CD4-positive, alpha-beta T cell (primary cell): ENCODE results near the gene SLC22A31. TPM values are rescaled to one million over a fixed set of nuclear protein-coding genes. Genes with fewer than 3 reads are reported as not detected.

Experiments
- ATAC-seq: fragments of 200-7000 bp; cut with Tn5 transposase; one replicate; pipeline ENCODE4 v1.10.0; 2022; ENCODE audit warnings: mild to moderate bottlenecking; ENCODE audit not compliant: poor library complexity
- CTCF ChIA-PET: fragments of 350-600 bp; sonication (Branson Sonifier 250); formaldehyde crosslinking; loops from one replicate; lab custom pipeline; 2021; ENCODE audit warnings: antibody characterized with exemption, inconsistent platforms; lab: Charles Lee
- POLR2A ChIA-PET: fragments of 350-600 bp; sonication (Branson Sonifier 250); formaldehyde crosslinking; loops from one replicate; lab custom pipeline; 2021; ENCODE audit warnings: antibody characterized with exemption, inconsistent platforms; lab: Charles Lee
- DNase-seq, 14 experiments: peaks; one replicate each; pipeline ENCODE4 v3.0.0-alpha.2; 2013 to 2020; ENCODE audit warnings: mixed read lengths in 2 of 14
- H3K27ac ChIP-seq, 2 donors: one replicate each; pipeline versions ENCODE4 v1.5.1 to v1.7.0; 2013; ENCODE audit warnings: low read length in 2 of 2, low read depth in 1 of 2, mild to moderate bottlenecking in 1 of 2
- H3K27me3 ChIP-seq, 2 experiments: 1 replicate in 1 of 2; 2 replicates in 1 of 2; pipeline versions ENCODE4 v1.6.1 to v1.7.0; 2013; ENCODE audit warnings: low read length in 2 of 2, control low read depth in 1 of 2, mild to moderate bottlenecking in 1 of 2, moderate library complexity in 1 of 2; ENCODE audit not compliant: insufficient read depth in 2 of 2, control insufficient read depth in 1 of 2
- H3K36me3 ChIP-seq: one replicate; pipeline ENCODE4 v1.6.1; 2013; ENCODE audit warnings: low read length, control low read depth; ENCODE audit not compliant: insufficient read depth
- H3K4me1 ChIP-seq: one replicate; pipeline ENCODE4 v1.6.1; 2013; ENCODE audit warnings: low read length, control low read depth; ENCODE audit not compliant: insufficient read depth
- H3K4me3 ChIP-seq: one replicate; pipeline ENCODE4 v1.5.1; 2013; ENCODE audit warnings: mild to moderate bottlenecking, low read length, moderate library complexity
- H3K9me3 ChIP-seq, 2 experiments: 1 replicate in 1 of 2; 2 replicates in 1 of 2; pipeline versions ENCODE4 v1.6.1 to v1.7.0; 2013; ENCODE audit warnings: low read length in 2 of 2, mild to moderate bottlenecking in 2 of 2, control low read depth in 1 of 2, moderate library complexity in 1 of 2; ENCODE audit not compliant: control insufficient read depth in 1 of 2, insufficient read depth in 1 of 2
- H3K27ac Mint-ChIP-seq: one replicate; pipeline ENCODE4 v1.8.0; 2020; ENCODE audit warnings: mixed read lengths
- H3K27me3 Mint-ChIP-seq: one replicate; pipeline ENCODE4 v1.8.0; 2021; ENCODE audit warnings: mixed read lengths
- H3K36me3 Mint-ChIP-seq: one replicate; pipeline ENCODE4 v1.8.0; 2021; ENCODE audit warnings: low read depth, mixed read lengths
- H3K4me1 Mint-ChIP-seq: one replicate; pipeline ENCODE4 v1.8.0; 2021; ENCODE audit warnings: low read depth, mixed read lengths
- H3K4me3 Mint-ChIP-seq: one replicate; pipeline ENCODE4 v1.8.0; 2020; ENCODE audit warnings: mild to moderate bottlenecking, mixed read lengths
- H3K9me3 Mint-ChIP-seq: one replicate; pipeline ENCODE4 v1.8.0; 2020; ENCODE audit warnings: mixed read lengths
- CTCF ChIP-seq: fragments of 200-600 bp; IDR thresholded peaks from one replicate; pipeline ENCODE4 v1.8.0; 2022; ENCODE audit warnings: antibody characterized with exemption, mild to moderate bottlenecking
- intact Hi-C, 2 experiments: fragments of 100-400 bp; cut with DNase I in 1 of 2; cut with micrococcal nuclease in 1 of 2; formaldehyde crosslinking; loops; one replicate each; pipeline versions ENCODE4 v1.15.1 to v1.9.0; 2023 to 2025; cut with DNase I, micrococcal nuclease
- total RNA-seq, 174 experiments: library from RNA in 2 of 174; stranded (reverse) in 2 of 174; gene quantifications; one replicate each; pipeline ENCODE4 v1.2.3 and lab custom pipeline; 2021 to 2026

SLC22A31 gene
- total RNA-seq, 2 experiments from 2014 or later, result 2.1 to 2.9 TPM

GRCh38 chr16:89183463-89183862 lies 16.9 kb downstream of the SLC22A31 start:
- Histone ChIP-seq H3K27ac (no peak overlapping the region), H3K27me3 (no peaks in the 10 kb centered on the region), H3K4me3 (no peak overlapping the region), H3K36me3 (no peaks in the 10 kb centered on the region), H3K4me1 (peaks cover 7% of the 10 kb centered on the region), H3K9me3 (peaks cover 0 to 14% of the 10 kb centered on the region in 2 experiments)
- intact Hi-C loops, result no loop called here
- no peaks in the 10 kb centered on the region for H3K27me3 Mint-ChIP-seq
- ChIA-PET CTCF (no interaction called here), POLR2A (interaction anchor here (1.0 kb wide), 1 partner anchor 9 kb away, joined by 3 read pairs; no protein-coding TSS in a partner anchor)
- no peaks in the 10 kb centered on the region for H3K36me3 Mint-ChIP-seq
- no peak for ATAC-seq
- H3K4me1 Mint-ChIP-seq, result no peaks in the 10 kb centered on the region
- peak overlapping the region; percentile 44 for H3K27ac Mint-ChIP-seq
- H3K9me3 Mint-ChIP-seq, result no peaks in the 10 kb centered on the region
- DNase-seq, result peak in 1 of 14 experiments; percentile 3
- no peak overlapping the region for H3K4me3 Mint-ChIP-seq
- TF ChIP-seq CTCF, result no peak

- H3K4me3 Mint-ChIP-seq, result no peak overlapping the region
- TF ChIP-seq CTCF, result no peak
- intact Hi-C loops, result no loop called here
- Histone ChIP-seq H3K4me3 (no peak overlapping the region), H3K27me3 (no peaks in the 10 kb centered on the region), H3K9me3 (no peaks in the 10 kb centered on the region), H3K27ac (no peak overlapping the region), H3K4me1 (peaks cover 7% of the 10 kb centered on the region), H3K36me3 (no peaks in the 10 kb centered on the region)
- H3K4me1 Mint-ChIP-seq, result no peaks in the 10 kb centered on the region
- H3K27ac Mint-ChIP-seq, result no peak overlapping the region
- no peaks in the 10 kb centered on the region for H3K9me3 Mint-ChIP-seq
- DNase-seq (no peak), ATAC-seq (no peak)
- CTCF ChIA-PET, result no interaction called here
- H3K36me3 Mint-ChIP-seq, result no peaks in the 10 kb centered on the region
- no peaks in the 10 kb centered on the region for H3K27me3 Mint-ChIP-seq
- POLR2A ChIA-PET, result no interaction called here
Observed at GRCh38 chr16:89179656-89180315, 20.6 kb downstream of the SLC22A31 start.

- intact Hi-C loops, result no loop called here
- H3K27ac ChIP-seq, result no peak overlapping the region
- DNase-seq (no peak), ATAC-seq (no peak)
- H3K36me3 Mint-ChIP-seq, result no peaks in the 10 kb centered on the region
- H3K9me3 Mint-ChIP-seq, result no peaks in the 10 kb centered on the region
- H3K4me3 Mint-ChIP-seq, result no peak overlapping the region
- H3K27me3 ChIP-seq, result no peaks in the 10 kb centered on the region
- H3K4me3 ChIP-seq, result no peak overlapping the region
- no peaks in the 10 kb centered on the region for H3K4me1 Mint-ChIP-seq
- H3K27me3 Mint-ChIP-seq, result no peaks in the 10 kb centered on the region
- TF ChIP-seq CTCF, result no peak
- no peaks in the 10 kb centered on the region for H3K9me3 ChIP-seq
- POLR2A ChIA-PET, result no interaction called here
- H3K4me1 ChIP-seq, result peaks cover 7% of the 10 kb centered on the region
- H3K36me3 ChIP-seq, result no peaks in the 10 kb centered on the region
- CTCF ChIA-PET, result no interaction called here
- H3K27ac Mint-ChIP-seq, result no peak overlapping the region
Observed at GRCh38 chr16:89179148-89179484, 21.2 kb downstream of the SLC22A31 start.
